OCI-LY1 (cell line): ENCODE measurements around the gene JUN.

Experiments used
- CTCF ChIP-seq: fragments of 200-600 bp; sonication (generic), shearing (Covaris generic); IDR thresholded peaks from 2 replicates; pipeline ENCODE4 v1.5.1; 2017; ENCODE audit warnings: mild to moderate bottlenecking, antibody characterized with exemption, low read length, moderate library complexity, mixed read lengths
- EZH2 ChIP-seq: fragments of 200-600 bp; sonication (generic), shearing (Covaris generic); IDR thresholded peaks from 2 replicates; pipeline ENCODE4 v1.8.0; 2017; ENCODE audit warnings: borderline replicate concordance, mixed run types, mild to moderate bottlenecking, antibody characterized with exemption, low read length, moderate library complexity, mixed read lengths

- TF ChIP-seq CTCF = no peak
- no peak for TF ChIP-seq EZH2
Measured at GRCh38 chr1:58749646-58750045, 34.2 kb downstream of the JUN start.
